Stimulated activated CD8-positive, alpha-beta memory T cell treated with anti-CD3 and anti-CD28 coated beads, Interleukin-12 subunit alpha, Interleukin-12 subunit beta, amount 100 ng/mL, for 1 hour (primary cell): Measurements from ENCODE around the gene MTCH2.
"Not testable (repeated sequence)": the region's sequence is repeated elsewhere in the genome, so short reads cannot be mapped to it uniquely, and the experiment has no call there.

ENCODE experiments used
- DNase-seq: peaks from one replicate; pipeline ENCODE4 v3.0.0-alpha.2; 2020; ENCODE audit warnings: low read depth

The MTCH2 gene

GRCh38 chr11:47636331-47636730, 6.0 kb downstream of the MTCH2 start:
- DNase-seq, result not testable (repeated sequence)

GRCh38 chr11:47631473-47631872, 10.9 kb downstream of the MTCH2 start:
- no peak for DNase-seq

- DNase-seq, result no peak
Measured at GRCh38 chr11:47628026-47628425, 14.3 kb downstream of the MTCH2 start.

- DNase-seq, result no peak
Measured at GRCh38 chr11:47626234-47626633, 16.1 kb downstream of the MTCH2 start.

- DNase-seq, result no peak
Measured at GRCh38 chr11:47620836-47621378, 21.5 kb downstream of the MTCH2 start.

GRCh38 chr11:47617417-47617809, 24.9 kb downstream of the MTCH2 start:
- no peak for DNase-seq

GRCh38 chr11:47616726-47617416, 25.5 kb downstream of the MTCH2 start:
- DNase-seq, result no peak

- no peak for DNase-seq
Measured at GRCh38 chr11:47615249-47615648, 27.1 kb downstream of the MTCH2 start.

- DNase-seq, result no peak
Measured at GRCh38 chr11:47611348-47611794, 31.0 kb downstream of the MTCH2 start.

- no peak for DNase-seq
Measured at GRCh38 chr11:47609675-47610074, 32.7 kb downstream of the MTCH2 start.

- DNase-seq, result no peak
Measured at GRCh38 chr11:47607380-47607779, 35.0 kb downstream of the MTCH2 start.

GRCh38 chr11:47606731-47607130, 35.6 kb downstream of the MTCH2 start:
- DNase-seq, result no peak

GRCh38 chr11:47605921-47606320, 36.4 kb downstream of the MTCH2 start:
- DNase-seq, result no peak

GRCh38 chr11:47603295-47603694, 39.1 kb downstream of the MTCH2 start:
- no peak for DNase-seq

GRCh38 chr11:47599902-47600301, 42.5 kb downstream of the MTCH2 start:
- no peak for DNase-seq

- DNase-seq, result no peak
Measured at GRCh38 chr11:47595967-47596366, 46.4 kb downstream of the MTCH2 start.

GRCh38 chr11:47595029-47595428, 47.3 kb downstream of the MTCH2 start:
- DNase-seq, result no peak

GRCh38 chr11:47593934-47594855, 48.2 kb downstream of the MTCH2 start, which contains the start of gene C1QTNF4:
Gene C1QTNF4, minus strand, starts transcription at chr11:47594411. Its CDS starts 3,601 bp downstream, at chr11:47590810.
- DNase-seq, result no peak

- no peak for DNase-seq
Measured at GRCh38 chr11:47593492-47593933, 48.8 kb downstream of the MTCH2 start.

GRCh38 chr11:47592970-47593369, 49.4 kb downstream of the MTCH2 start:
- DNase-seq, result no peak

GRCh38 chr11:47592251-47592650, 50.1 kb downstream of the MTCH2 start:
- DNase-seq, result no peak

- no peak for DNase-seq
Measured at GRCh38 chr11:47591764-47592163, 50.6 kb downstream of the MTCH2 start.
